Measurements from ENCODE around the gene TUT7. TPM values are rescaled to one million over a fixed set of nuclear protein-coding genes. Genes with fewer than 3 reads are reported as not detected.

TUT7 gene
- total RNA-seq, 1 experiment from 2014 or later: 12.5 TPM

DNA sequence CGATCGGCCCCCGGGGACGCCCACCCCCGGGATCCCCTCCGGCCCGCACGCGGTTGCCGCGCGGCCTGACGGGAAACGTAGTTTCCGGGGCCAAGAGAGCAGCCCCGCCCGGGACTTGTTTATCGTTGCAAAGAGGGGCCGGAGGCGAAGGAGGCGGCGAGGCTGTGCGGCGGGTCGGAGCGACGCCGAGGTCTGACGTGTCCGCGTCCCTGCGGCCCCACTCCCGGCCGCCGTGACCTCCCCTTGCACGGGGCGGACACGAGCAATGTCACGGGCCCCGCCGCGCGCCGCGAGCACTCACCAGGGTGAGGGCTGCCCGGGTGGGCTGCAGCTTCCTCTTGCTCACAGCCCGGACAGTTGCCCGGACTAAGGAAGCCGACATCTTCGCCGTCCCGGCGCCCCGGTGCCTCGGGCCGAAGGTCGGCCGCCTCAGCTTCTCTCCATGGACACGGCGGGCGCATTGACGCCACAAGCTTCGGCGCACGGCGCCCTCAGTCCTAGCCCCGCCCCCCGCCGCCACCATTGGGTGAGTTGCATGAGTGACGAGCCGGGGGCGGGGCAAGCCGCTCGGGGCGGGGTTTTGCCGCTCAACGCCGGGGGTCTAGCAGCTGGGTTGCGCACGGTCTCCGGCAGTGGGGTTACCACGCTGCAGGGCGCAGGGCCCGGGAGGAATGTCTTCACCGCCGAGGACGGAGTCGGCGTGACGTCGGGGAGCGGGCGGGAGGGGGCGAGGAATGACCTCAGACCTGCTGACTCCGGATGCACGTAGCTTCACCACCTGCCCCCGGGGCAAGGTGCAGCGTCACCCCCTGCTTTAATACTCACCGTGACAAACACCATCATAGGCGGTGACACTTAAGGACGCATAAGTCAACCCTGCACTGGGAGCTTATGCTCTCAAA is 71.9 kb downstream of the TUT7 start, which contains the start of gene ISCA1:
Gene ISCA1, minus strand, starts transcription at position 462 of the 902 bp plus-strand sequence. Its CDS starts 80 bp downstream, at position 382.
- in situ Hi-C loops (cut with HindIII; ENCODE audit: low pct_unique_long_range_greater_than_20kb, low sequenced_read_pairs) (no loop called here), intact Hi-C loops (cut with micrococcal nuclease; ENCODE audit: unreplicated experiment) (no loop called here)
- ChIA-PET CTCF (interaction anchor here (0.7 kb wide), 1 partner anchor 465 kb away, joined by 4 read pairs; no protein-coding TSS in a partner anchor), POLR2A (no interaction called here)
- TF ChIP-seq, protein P1, sequence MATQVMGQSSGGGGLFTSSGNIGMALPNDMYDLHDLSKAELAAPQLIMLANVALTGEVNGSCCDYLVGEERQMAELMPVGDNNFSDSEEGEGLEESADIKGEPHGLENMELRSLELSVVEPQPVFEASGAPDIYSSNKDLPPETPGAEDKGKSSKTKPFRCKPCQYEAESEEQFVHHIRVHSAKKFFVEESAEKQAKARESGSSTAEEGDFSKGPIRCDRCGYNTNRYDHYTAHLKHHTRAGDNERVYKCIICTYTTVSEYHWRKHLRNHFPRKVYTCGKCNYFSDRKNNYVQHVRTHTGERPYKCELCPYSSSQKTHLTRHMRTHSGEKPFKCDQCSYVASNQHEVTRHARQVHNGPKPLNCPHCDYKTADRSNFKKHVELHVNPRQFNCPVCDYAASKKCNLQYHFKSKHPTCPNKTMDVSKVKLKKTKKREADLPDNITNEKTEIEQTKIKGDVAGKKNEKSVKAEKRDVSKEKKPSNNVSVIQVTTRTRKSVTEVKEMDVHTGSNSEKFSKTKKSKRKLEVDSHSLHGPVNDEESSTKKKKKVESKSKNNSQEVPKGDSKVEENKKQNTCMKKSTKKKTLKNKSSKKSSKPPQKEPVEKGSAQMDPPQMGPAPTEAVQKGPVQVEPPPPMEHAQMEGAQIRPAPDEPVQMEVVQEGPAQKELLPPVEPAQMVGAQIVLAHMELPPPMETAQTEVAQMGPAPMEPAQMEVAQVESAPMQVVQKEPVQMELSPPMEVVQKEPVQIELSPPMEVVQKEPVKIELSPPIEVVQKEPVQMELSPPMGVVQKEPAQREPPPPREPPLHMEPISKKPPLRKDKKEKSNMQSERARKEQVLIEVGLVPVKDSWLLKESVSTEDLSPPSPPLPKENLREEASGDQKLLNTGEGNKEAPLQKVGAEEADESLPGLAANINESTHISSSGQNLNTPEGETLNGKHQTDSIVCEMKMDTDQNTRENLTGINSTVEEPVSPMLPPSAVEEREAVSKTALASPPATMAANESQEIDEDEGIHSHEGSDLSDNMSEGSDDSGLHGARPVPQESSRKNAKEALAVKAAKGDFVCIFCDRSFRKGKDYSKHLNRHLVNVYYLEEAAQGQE (IDR thresholded peaks at IDR 0.05; ENCODE audit: insufficient read depth in 1 of 2, low read depth in 2 of 2, low read length in 1 of 2): no peak
- peak; percentile 71 for TF ChIP-seq POLR2AphosphoS5 (IDR thresholded peaks at IDR 0.05; ENCODE audit: low read depth, low read length)
- peak; percentile 30; the same call in 1 of the 2 replicates for TF ChIP-seq SIN3A (IDR thresholded peaks at IDR 0.05; ENCODE audit: borderline replicate concordance, insufficient read depth, low read depth, low read length)
- no peak for TF ChIP-seq TCF7L2 (IDR thresholded peaks at IDR 0.05; ENCODE audit: low read depth, low read length)
- peaks cover 4% of the 10 kb centered on the region; the same call in 1 of the 2 replicates for H3K4me1 ChIP-seq (ENCODE audit: control insufficient read depth, insufficient read depth, low read length)
- ATAC-seq (peak; percentile 97), DNase-seq (ENCODE audit: low read depth, low spot score) (no peak)
- H3K27ac ChIP-seq (ENCODE audit: low read length): peak within 1 kb of the TSS; percentile 87
- H3K9me3 ChIP-seq (ENCODE audit: control insufficient read depth, insufficient read depth, low read depth, low read length): no peaks in the 10 kb centered on the region
- H3K27me3 ChIP-seq (ENCODE audit: control insufficient read depth, insufficient read depth, low read length): no peaks in the 10 kb centered on the region
- BruUV-seq (replicated peaks): no TSS peak
- peak within 1 kb of the TSS; percentile 78 to 92 for H3K4me3 ChIP-seq (ENCODE audit: low read depth in 2 of 2, low read length in 2 of 2)
- peaks cover 2% of the 10 kb centered on the region for H3K36me3 ChIP-seq (ENCODE audit: control insufficient read depth, insufficient read depth, low read length)

GRCh38 chr9:86281593-86282076 is 72.6 kb downstream of the TUT7 start:
- POLR2A ChIA-PET: no interaction called here
- DNase-seq (ENCODE audit: low read depth, low spot score) (no peak), ATAC-seq (peak; percentile 60)
- in situ Hi-C loops (cut with HindIII; ENCODE audit: low pct_unique_long_range_greater_than_20kb, low sequenced_read_pairs): no loop called here
- H3K9me3 ChIP-seq (ENCODE audit: control insufficient read depth, insufficient read depth, low read depth, low read length): no peaks in the 10 kb centered on the region
- no peaks in the 10 kb centered on the region for H3K27me3 ChIP-seq (ENCODE audit: control insufficient read depth, insufficient read depth, low read length)
- CTCF ChIA-PET: no interaction called here
- H3K4me1 ChIP-seq (ENCODE audit: control insufficient read depth, insufficient read depth, low read length): peaks cover 4% of the 10 kb centered on the region; the same call in 1 of the 2 replicates
- TF ChIP-seq TCF7L2 (IDR thresholded peaks at IDR 0.05; ENCODE audit: low read depth, low read length): no peak
- TF ChIP-seq SIN3A (IDR thresholded peaks at IDR 0.05; ENCODE audit: borderline replicate concordance, insufficient read depth, low read depth, low read length): no peak
- TF ChIP-seq, protein P2, sequence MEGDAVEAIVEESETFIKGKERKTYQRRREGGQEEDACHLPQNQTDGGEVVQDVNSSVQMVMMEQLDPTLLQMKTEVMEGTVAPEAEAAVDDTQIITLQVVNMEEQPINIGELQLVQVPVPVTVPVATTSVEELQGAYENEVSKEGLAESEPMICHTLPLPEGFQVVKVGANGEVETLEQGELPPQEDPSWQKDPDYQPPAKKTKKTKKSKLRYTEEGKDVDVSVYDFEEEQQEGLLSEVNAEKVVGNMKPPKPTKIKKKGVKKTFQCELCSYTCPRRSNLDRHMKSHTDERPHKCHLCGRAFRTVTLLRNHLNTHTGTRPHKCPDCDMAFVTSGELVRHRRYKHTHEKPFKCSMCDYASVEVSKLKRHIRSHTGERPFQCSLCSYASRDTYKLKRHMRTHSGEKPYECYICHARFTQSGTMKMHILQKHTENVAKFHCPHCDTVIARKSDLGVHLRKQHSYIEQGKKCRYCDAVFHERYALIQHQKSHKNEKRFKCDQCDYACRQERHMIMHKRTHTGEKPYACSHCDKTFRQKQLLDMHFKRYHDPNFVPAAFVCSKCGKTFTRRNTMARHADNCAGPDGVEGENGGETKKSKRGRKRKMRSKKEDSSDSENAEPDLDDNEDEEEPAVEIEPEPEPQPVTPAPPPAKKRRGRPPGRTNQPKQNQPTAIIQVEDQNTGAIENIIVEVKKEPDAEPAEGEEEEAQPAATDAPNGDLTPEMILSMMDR (IDR thresholded peaks at IDR 0.05): no peak
- TF ChIP-seq POLR2AphosphoS5 (IDR thresholded peaks at IDR 0.05; ENCODE audit: low read depth, low read length): no peak
- TF ChIP-seq, protein P1 (IDR thresholded peaks at IDR 0.05; ENCODE audit: insufficient read depth in 1 of 2, low read depth in 2 of 2, low read length in 1 of 2): no peak
- H3K27ac ChIP-seq (ENCODE audit: low read length): peak overlapping the region; percentile 87
- peak overlapping the region; percentile 78 to 92 for H3K4me3 ChIP-seq (ENCODE audit: low read depth in 2 of 2, low read length in 2 of 2)
- H3K36me3 ChIP-seq (ENCODE audit: control insufficient read depth, insufficient read depth, low read length): peaks cover 2% of the 10 kb centered on the region
- intact Hi-C loops (cut with micrococcal nuclease; ENCODE audit: unreplicated experiment): loop anchor here (2.0 kb wide), 1 partner anchor 15 kb away; no protein-coding TSS in a partner anchor
- no TSS peak for BruUV-seq (replicated peaks)
